Measurements from ENCODE around the gene FAM156A. TPM values are rescaled to one million over a fixed set of nuclear protein-coding genes. Genes with fewer than 3 reads are reported as not detected.

Gene FAM156A
- total and polyA plus RNA-seq, 2 donors (not counting 1 experiment from before 2014, with no cell fraction given), result 14.0 to 29.8 TPM

- peaks cover 10% of the 10 kb centered on the region for H3K4me1 Mint-ChIP-seq
- Histone ChIP-seq H3K9me3 (ENCODE audit: control extremely low read depth in 1 of 3, control insufficient read depth in 2 of 3, insufficient read depth in 1 of 3, low read length in 2 of 3) (peaks cover 0 to 11% (median 0%) of the 10 kb centered on the region in 3 donors), H3K9ac (ENCODE audit: low read length) (no peak overlapping the region), H3K4me2 (replicated peaks; ENCODE audit: low read depth, low read length, poor library complexity, severe bottlenecking) (no peak overlapping the region), H3K27ac (ENCODE audit: low read length in 2 of 2) (no peak overlapping the region), H2AFZ (ENCODE audit: insufficient read depth, low read depth, low read length, poor library complexity, severe bottlenecking) (no peak overlapping the region), H3K27me3 (replicated peaks in 1 of 4; ENCODE audit: control extremely low read depth in 1 of 4, control insufficient read depth in 3 of 4, insufficient read depth in 4 of 4, low read length in 3 of 4) (peaks cover 0 to 3% (median 0%) of the 10 kb centered on the region in 4 experiments), H4K20me1 (ENCODE audit: control insufficient read depth, insufficient read depth, low read length, poor library complexity, severe bottlenecking) (no peaks in the 10 kb centered on the region), H3K4me3 (ENCODE audit: control extremely low read depth in 1 of 5, extremely low read depth in 1 of 5, insufficient read depth in 1 of 5, low read depth in 2 of 5, low read length in 4 of 5) (no peak overlapping the region), H3K36me3 (replicated peaks in 1 of 2; ENCODE audit: control extremely low read depth in 1 of 2, control insufficient read depth in 1 of 2, extremely low read depth in 1 of 2, insufficient read depth in 2 of 2, low read length in 1 of 2) (no peaks in the 10 kb centered on the region), H3K79me2 (ENCODE audit: control insufficient read depth, insufficient read depth, low read length) (no peaks in the 10 kb centered on the region), H3K4me1 (ENCODE audit: control insufficient read depth in 2 of 2, insufficient read depth in 2 of 2, low read length in 2 of 2) (peaks cover 8 to 14% of the 10 kb centered on the region in 2 donors)
- no peaks in the 10 kb centered on the region for H3K27me3 Mint-ChIP-seq
- no peaks in the 10 kb centered on the region for H3K9me3 Mint-ChIP-seq (ENCODE audit: insufficient read depth)
- POLR2A ChIA-PET, result no interaction called here
- H3K27ac Mint-ChIP-seq, result no peak overlapping the region
- intact Hi-C loops (cut with micrococcal nuclease), result no loop called here
- no peak overlapping the region for H3K4me3 Mint-ChIP-seq
- no peak for DNase-seq
- CTCF ChIA-PET, result interaction anchor here (1.9 kb wide), 1 partner anchor 9 kb away, joined by 6 read pairs; no protein-coding TSS in a partner anchor
- TF ChIP-seq EZH2 (IDR thresholded peaks at IDR 0.05; ENCODE audit: borderline replicate concordance, insufficient read depth, low read depth, low read length, poor library complexity, severe bottlenecking) (no peak), CTCF (IDR thresholded peaks at IDR 0.05) (no peak)
- ATAC-seq (ENCODE audit: low read depth), result no peak
- 80% methylated on average over 1 of the region's 4 CpGs for WGBS (ENCODE audit: insufficient coverage)
These were observed 46.5 kb upstream of the FAM156A start for GRCh38 chrX:53004811-53005210.

GRCh38 chrX:53004038-53004437 lies 45.7 kb upstream of the FAM156A start:
- Histone ChIP-seq H3K4me1 (ENCODE audit: control insufficient read depth in 2 of 2, insufficient read depth in 2 of 2, low read length in 2 of 2) (peaks cover 8 to 14% of the 10 kb centered on the region in 2 donors), H2AFZ (ENCODE audit: insufficient read depth, low read depth, low read length, poor library complexity, severe bottlenecking) (no peak overlapping the region), H3K27ac (ENCODE audit: low read length in 2 of 2) (no peak overlapping the region), H4K20me1 (ENCODE audit: control insufficient read depth, insufficient read depth, low read length, poor library complexity, severe bottlenecking) (no peaks in the 10 kb centered on the region), H3K27me3 (replicated peaks in 1 of 4; ENCODE audit: control extremely low read depth in 1 of 4, control insufficient read depth in 3 of 4, insufficient read depth in 4 of 4, low read length in 3 of 4) (peaks cover 0 to 3% (median 0%) of the 10 kb centered on the region in 4 experiments), H3K79me2 (ENCODE audit: control insufficient read depth, insufficient read depth, low read length) (no peaks in the 10 kb centered on the region), H3K9me3 (ENCODE audit: control extremely low read depth in 1 of 3, control insufficient read depth in 2 of 3, insufficient read depth in 1 of 3, low read length in 2 of 3) (peaks cover 0 to 11% (median 0%) of the 10 kb centered on the region in 3 donors), H3K4me2 (replicated peaks; ENCODE audit: low read depth, low read length, poor library complexity, severe bottlenecking) (no peak overlapping the region), H3K36me3 (replicated peaks in 1 of 2; ENCODE audit: control extremely low read depth in 1 of 2, control insufficient read depth in 1 of 2, extremely low read depth in 1 of 2, insufficient read depth in 2 of 2, low read length in 1 of 2) (no peaks in the 10 kb centered on the region), H3K9ac (ENCODE audit: low read length) (no peak overlapping the region), H3K4me3 (ENCODE audit: control extremely low read depth in 1 of 5, extremely low read depth in 1 of 5, insufficient read depth in 1 of 5, low read depth in 2 of 5, low read length in 4 of 5) (no peak overlapping the region)
- POLR2A ChIA-PET, result no interaction called here
- no peaks in the 10 kb centered on the region for H3K9me3 Mint-ChIP-seq (ENCODE audit: insufficient read depth)
- intact Hi-C loops (cut with micrococcal nuclease), result no loop called here
- ATAC-seq (ENCODE audit: low read depth) (no peak), DNase-seq (no peak)
- H3K27me3 Mint-ChIP-seq, result no peaks in the 10 kb centered on the region
- no peak for TF ChIP-seq EZH2 (IDR thresholded peaks at IDR 0.05; ENCODE audit: borderline replicate concordance, insufficient read depth, low read depth, low read length, poor library complexity, severe bottlenecking)
- TF ChIP-seq CTCF (IDR thresholded peaks at IDR 0.05), result no peak
- H3K4me3 Mint-ChIP-seq, result no peak overlapping the region
- H3K4me1 Mint-ChIP-seq, result peaks cover 10% of the 10 kb centered on the region
- no peak overlapping the region for H3K27ac Mint-ChIP-seq
- no CpG with 5 or more reads among the region's 4 CpGs for WGBS (ENCODE audit: insufficient coverage)
- CTCF ChIA-PET, result no interaction called here
